ENCODE data around the gene NFAM1.
A peak's percentile ranks its signal among the peaks of the same experiment; 100 is the strongest.

The NFAM1 gene

GRCh38 chr22:42432020-42432596 is at the start of gene NFAM1:
Gene NFAM1 (minus strand): TSS chr22:42432403. CDS start chr22:42432357, 46 bp downstream.
- peak; percentile 52 for DNase-seq

- no peak for DNase-seq
These were observed 42.9 kb upstream of the NFAM1 start for GRCh38 chr22:42475122-42475521.

GRCh38 chr22:42473484-42474193 is 41.4 kb upstream of the NFAM1 start:
- no peak for DNase-seq

GRCh38 chr22:42472671-42473070 is 40.5 kb upstream of the NFAM1 start:
- DNase-seq = no peak

GRCh38 chr22:42471441-42471840 is 39.2 kb upstream of the NFAM1 start:
- no peak for DNase-seq

- no peak for DNase-seq
These were observed 38.3 kb upstream of the NFAM1 start for GRCh38 chr22:42470366-42471082.

GRCh38 chr22:42468841-42469240 is 36.6 kb upstream of the NFAM1 start:
- no peak for DNase-seq

- DNase-seq = peak; percentile 84
These were observed 29.8 kb upstream of the NFAM1 start for GRCh38 chr22:42462016-42462415.

- DNase-seq = peak; percentile 74
These were observed 29.3 kb upstream of the NFAM1 start for GRCh38 chr22:42461511-42461910.

- DNase-seq = peak; percentile 73
These were observed 27.3 kb upstream of the NFAM1 start for GRCh38 chr22:42459287-42460063.

- no peak for DNase-seq
These were observed 20.7 kb upstream of the NFAM1 start for GRCh38 chr22:42452916-42453315.

- DNase-seq = no peak
These were observed 20.3 kb upstream of the NFAM1 start for GRCh38 chr22:42452456-42452855.

GRCh38 chr22:42451499-42452145 is 19.4 kb upstream of the NFAM1 start:
- DNase-seq = no peak

- no peak for DNase-seq
These were observed 18.7 kb upstream of the NFAM1 start for GRCh38 chr22:42450862-42451261.

- no peak for DNase-seq
These were observed 13.9 kb upstream of the NFAM1 start for GRCh38 chr22:42446151-42446550.

- peak; percentile 93 for DNase-seq
These were observed 12.1 kb upstream of the NFAM1 start for GRCh38 chr22:42444077-42444904.

- DNase-seq = no peak
These were observed 11.3 kb upstream of the NFAM1 start for GRCh38 chr22:42443240-42444076.

- no peak for DNase-seq
These were observed 10.5 kb upstream of the NFAM1 start for GRCh38 chr22:42442748-42443147.

GRCh38 chr22:42440728-42441127 is 8.5 kb upstream of the NFAM1 start:
- no peak for DNase-seq

GRCh38 chr22:42439821-42440674 is 7.8 kb upstream of the NFAM1 start:
- DNase-seq = no peak

All from islet precursor cell (in vitro differentiated cells).